WERI-Rb-1 (cell line): ENCODE measurements around the gene TNRC6C.
A peak's percentile ranks its signal among the peaks of the same experiment; 100 is the strongest.
"Not testable (repeated sequence)": the region's sequence is repeated elsewhere in the genome, so short reads cannot be mapped to it uniquely, and the experiment has no call there.

Source experiments
- DNase-seq: peaks from one replicate; pipeline ENCODE4 v3.0.0-alpha.2; 2020
- H3K27ac ChIP-seq: fragments of 250-450 bp; sonication (Bioruptor Pico); 2 replicates; pipeline ENCODE4 v1.5.1; 2020; ENCODE audit warnings: mild to moderate bottlenecking, moderate library complexity
- H3K27me3 ChIP-seq: fragments of 250-450 bp; sonication (Bioruptor Pico); 2 replicates; pipeline ENCODE4 v1.5.1; 2021; ENCODE audit warnings: mild to moderate bottlenecking, low read depth, moderate library complexity; ENCODE audit not compliant: insufficient read depth, severe bottlenecking
- H3K36me3 ChIP-seq: fragments of 250-450 bp; sonication (Bioruptor Pico); 2 replicates; pipeline ENCODE4 v1.5.1; 2020; ENCODE audit warnings: mild to moderate bottlenecking, moderate library complexity
- H3K4me3 ChIP-seq: 2 replicates; pipeline ENCODE4 v1.5.1; 2011; ENCODE audit warnings: low read depth, mild to moderate bottlenecking, control low read depth, low read length
- H3K9me3 ChIP-seq: fragments of 250-450 bp; sonication (Bioruptor Pico); 2 replicates; pipeline ENCODE4 v1.5.1; 2021; ENCODE audit warnings: mild to moderate bottlenecking, moderate library complexity; ENCODE audit not compliant: severe bottlenecking
- TF ChIP-seq, protein P1 (sequence below): IDR thresholded peaks from 2 replicates; pipeline ENCODE4 v1.5.1; 2011; ENCODE audit warnings: low read depth, mild to moderate bottlenecking, control low read depth, inconsistent platforms, low read length

TNRC6C gene

GRCh38 chr17:77974396-77974795, 15.9 kb downstream of the TNRC6C start:
- H3K27ac ChIP-seq, result no peak overlapping the region
- no peaks in the 10 kb centered on the region for H3K36me3 ChIP-seq
- H3K4me3 ChIP-seq, result no peak overlapping the region
- DNase-seq, result no peak
- no peaks in the 10 kb centered on the region for H3K27me3 ChIP-seq
- TF ChIP-seq, protein P1, sequence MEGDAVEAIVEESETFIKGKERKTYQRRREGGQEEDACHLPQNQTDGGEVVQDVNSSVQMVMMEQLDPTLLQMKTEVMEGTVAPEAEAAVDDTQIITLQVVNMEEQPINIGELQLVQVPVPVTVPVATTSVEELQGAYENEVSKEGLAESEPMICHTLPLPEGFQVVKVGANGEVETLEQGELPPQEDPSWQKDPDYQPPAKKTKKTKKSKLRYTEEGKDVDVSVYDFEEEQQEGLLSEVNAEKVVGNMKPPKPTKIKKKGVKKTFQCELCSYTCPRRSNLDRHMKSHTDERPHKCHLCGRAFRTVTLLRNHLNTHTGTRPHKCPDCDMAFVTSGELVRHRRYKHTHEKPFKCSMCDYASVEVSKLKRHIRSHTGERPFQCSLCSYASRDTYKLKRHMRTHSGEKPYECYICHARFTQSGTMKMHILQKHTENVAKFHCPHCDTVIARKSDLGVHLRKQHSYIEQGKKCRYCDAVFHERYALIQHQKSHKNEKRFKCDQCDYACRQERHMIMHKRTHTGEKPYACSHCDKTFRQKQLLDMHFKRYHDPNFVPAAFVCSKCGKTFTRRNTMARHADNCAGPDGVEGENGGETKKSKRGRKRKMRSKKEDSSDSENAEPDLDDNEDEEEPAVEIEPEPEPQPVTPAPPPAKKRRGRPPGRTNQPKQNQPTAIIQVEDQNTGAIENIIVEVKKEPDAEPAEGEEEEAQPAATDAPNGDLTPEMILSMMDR, result no peak
- H3K9me3 ChIP-seq, result no peaks in the 10 kb centered on the region

GRCh38 chr17:77982430-77982829, 23.9 kb downstream of the TNRC6C start:
- not testable (repeated sequence) for H3K27me3 ChIP-seq, DNase-seq, H3K27ac ChIP-seq, H3K36me3 ChIP-seq, H3K4me3 ChIP-seq, H3K9me3 ChIP-seq

DNA sequence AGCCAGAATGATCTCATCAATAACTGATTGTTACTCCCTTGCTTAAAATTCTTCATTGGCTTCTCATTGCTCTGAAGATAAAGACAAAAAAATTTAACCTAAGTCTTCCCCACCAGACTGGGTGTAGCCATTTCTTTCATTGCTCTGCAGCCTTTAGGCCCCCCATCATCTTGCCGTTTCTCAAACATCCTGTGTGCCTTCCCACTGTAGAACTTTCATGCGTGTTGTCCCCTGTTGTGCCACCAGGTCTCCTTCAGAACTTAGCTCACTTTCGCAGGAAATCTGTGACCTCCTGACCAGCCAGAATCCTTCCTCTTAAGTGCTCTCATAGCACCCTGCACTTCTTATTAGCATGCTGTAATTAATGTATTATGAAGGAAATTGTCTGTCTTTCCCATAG, 31.8 kb downstream of the TNRC6C start:
- no peak overlapping the region for H3K27ac ChIP-seq
- H3K9me3 ChIP-seq, result no peaks in the 10 kb centered on the region
- no peak for DNase-seq
- H3K36me3 ChIP-seq, result peaks cover 7% of the 10 kb centered on the region
- H3K27me3 ChIP-seq, result no peaks in the 10 kb centered on the region
- no peak overlapping the region for H3K4me3 ChIP-seq
- TF ChIP-seq, protein P1, result no peak

- not testable (repeated sequence) for H3K27me3 ChIP-seq, H3K9me3 ChIP-seq, H3K27ac ChIP-seq
Measured at GRCh38 chr17:77993735-77994134, 35.2 kb downstream of the TNRC6C start.

GRCh38 chr17:77995146-77995852, 36.8 kb downstream of the TNRC6C start:
- DNase-seq, result peak; percentile 33
- no peaks in the 10 kb centered on the region for H3K9me3 ChIP-seq
- no peaks in the 10 kb centered on the region for H3K27me3 ChIP-seq
- no peak overlapping the region for H3K4me3 ChIP-seq
- H3K27ac ChIP-seq, result no peak overlapping the region
- peaks cover 7% of the 10 kb centered on the region for H3K36me3 ChIP-seq
- TF ChIP-seq, protein P1, result no peak

More at GRCh38 chr17:77993735-77994134, 35.2 kb downstream of the TNRC6C start:
- not testable (repeated sequence) for H3K36me3 ChIP-seq, H3K4me3 ChIP-seq, DNase-seq

- TF ChIP-seq, protein P1, result no peak
- Histone ChIP-seq H3K9me3 (no peaks in the 10 kb centered on the region), H3K4me3 (no peak overlapping the region), H3K36me3 (peaks cover 7% of the 10 kb centered on the region), H3K27ac (no peak overlapping the region), H3K27me3 (no peaks in the 10 kb centered on the region)
- no peak for DNase-seq
Measured at GRCh38 chr17:77996256-77996655, 37.8 kb downstream of the TNRC6C start.
